HepG2 (cell line): ENCODE results near the gene DPH6.

Experiments
- CREB3 ChIP-seq: sonication (generic); formaldehyde crosslinking; IDR thresholded peaks from 2 replicates; pipeline ENCODE4 v1.5.0; 2020; ENCODE audit warnings: missing genetic modification reagents
- CTCF ChIP-seq: sonication (generic); formaldehyde crosslinking; IDR thresholded peaks from 2 replicates; pipeline ENCODE4 v1.5.0; 2020; ENCODE audit warnings: mild to moderate bottlenecking, missing genetic modification reagents, moderate library complexity
- HOXA7 ChIP-seq: sonication (generic); formaldehyde crosslinking; IDR thresholded peaks from 2 replicates; pipeline ENCODE4 v1.8.1; 2022; ENCODE audit warnings: mild to moderate bottlenecking, missing genetic modification reagents, moderate library complexity
- IKZF5 ChIP-seq: IDR thresholded peaks from 2 replicates; pipeline ENCODE4 v1.6.1; 2018; ENCODE audit warnings: missing genetic modification reagents, mild to moderate bottlenecking, missing compliant biosample characterization
- KDM5B ChIP-seq: sonication (generic); formaldehyde crosslinking; IDR thresholded peaks from 2 replicates; pipeline ENCODE4 v1.4.0; 2020; ENCODE audit warnings: missing genetic modification reagents, mild to moderate bottlenecking, borderline replicate concordance
- SMC3 ChIP-seq: IDR thresholded peaks from 2 replicates; pipeline ENCODE4 v1.6.1; 2011; ENCODE audit warnings: low read length, improper control_type of control experiment
- SNAPC2 ChIP-seq: sonication (generic); formaldehyde crosslinking; IDR thresholded peaks from 2 replicates; pipeline ENCODE4 v1.8.1; 2022; ENCODE audit warnings: mild to moderate bottlenecking, missing genetic modification reagents
- ZNF121 ChIP-seq: sonication (generic); formaldehyde crosslinking; IDR thresholded peaks from 2 replicates; pipeline ENCODE4 v1.5.0; 2020; ENCODE audit warnings: mild to moderate bottlenecking, missing genetic modification reagents
- ZNF350 ChIP-seq: sonication (generic); formaldehyde crosslinking; IDR thresholded peaks from 2 replicates; pipeline ENCODE4 v1.4.0; 2020; ENCODE audit warnings: mild to moderate bottlenecking, low read depth, missing genetic modification reagents, borderline replicate concordance
- ZNF639 ChIP-seq: conservative IDR thresholded peaks from 2 replicates; pipeline ENCODE4 v1.6.1; 2018; ENCODE audit warnings: missing genetic modification reagents
- ZNF660 ChIP-seq: sonication (generic); formaldehyde crosslinking; IDR thresholded peaks from 2 replicates; pipeline ENCODE4 v1.5.1; 2020; ENCODE audit warnings: mild to moderate bottlenecking, low read depth, missing genetic modification reagents, borderline replicate concordance
- ZNF883 ChIP-seq: sonication (generic); formaldehyde crosslinking; IDR thresholded peaks from 2 replicates; pipeline ENCODE4 v1.5.1; 2020; ENCODE audit warnings: mild to moderate bottlenecking, missing genetic modification reagents; ENCODE audit errors: not compliant biosample characterization

- no peak for TF ChIP-seq KDM5B (CRISPR knock-in tag)
- TF ChIP-seq SNAPC2 (CRISPR knock-in tag), result no peak
- no peak for TF ChIP-seq SMC3
- TF ChIP-seq CTCF (CRISPR knock-in tag), result no peak
- no peak for TF ChIP-seq ZNF121 (CRISPR knock-in tag)
- TF ChIP-seq ZNF350 (CRISPR knock-in tag), result no peak
- TF ChIP-seq ZNF883 (CRISPR knock-in tag), result no peak
- TF ChIP-seq ZNF660 (CRISPR knock-in tag), result no peak
- TF ChIP-seq CREB3 (CRISPR knock-in tag), result no peak
- TF ChIP-seq HOXA7 (CRISPR knock-in tag), result no peak
- no peak for TF ChIP-seq ZNF639 (CRISPR knock-in tag)
- no peak for TF ChIP-seq IKZF5
Measured at GRCh38 chr15:35479423-35479822, 66.5 kb downstream of the DPH6 start.
